Activated naive CD8-positive, alpha-beta T cell treated with anti-CD3 and anti-CD28 coated beads, Interleukin-2, amount 50 U/mL, for 16 hours (primary cell): ENCODE measurements around the gene DIS3L2.
"Not testable (repeated sequence)": the region's sequence is repeated elsewhere in the genome, so short reads cannot be mapped to it uniquely, and the experiment has no call there.

ENCODE experiments used
- DNase-seq: peaks from one replicate; pipeline ENCODE4 v3.0.0-alpha.2; 2020; ENCODE audit warnings: low read depth, low spot score

Gene DIS3L2

GRCh38 chr2:232367016-232367415 lies 405.5 kb downstream of the DIS3L2 start:
- DNase-seq = no peak

DNA sequence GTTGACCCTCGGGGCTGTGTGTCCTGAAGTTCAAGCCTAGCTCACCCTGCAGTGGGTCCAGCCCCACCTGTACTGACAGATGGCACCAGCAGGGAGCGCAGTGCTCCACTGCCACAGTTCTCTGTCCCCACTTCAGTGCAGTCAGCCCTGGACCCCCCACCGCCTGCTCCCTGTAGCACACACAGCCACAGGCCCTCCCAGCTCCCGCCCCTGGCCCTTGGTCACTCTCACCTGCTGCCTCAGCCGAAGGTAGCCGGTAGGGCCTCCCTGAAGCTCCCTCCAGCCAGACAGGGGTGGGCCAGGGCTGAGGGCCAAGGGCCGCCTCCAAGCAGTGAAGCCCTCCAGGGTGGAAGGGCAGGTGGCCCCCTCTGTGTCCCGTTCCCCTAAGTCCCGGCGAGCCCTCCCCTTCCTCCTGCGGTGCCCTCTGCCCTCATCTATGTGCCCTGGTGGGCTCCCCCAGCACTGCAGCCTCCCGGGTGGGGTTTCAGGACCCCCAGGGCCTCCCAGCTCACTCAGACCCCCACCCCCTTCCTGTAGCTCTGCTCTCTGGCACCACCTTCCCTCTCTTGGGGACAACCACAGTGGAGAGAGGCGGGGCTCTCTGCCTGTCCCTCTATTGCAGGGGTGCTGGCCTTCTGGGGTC lies 406.2 kb downstream of the DIS3L2 start:
- no peak for DNase-seq

DNA sequence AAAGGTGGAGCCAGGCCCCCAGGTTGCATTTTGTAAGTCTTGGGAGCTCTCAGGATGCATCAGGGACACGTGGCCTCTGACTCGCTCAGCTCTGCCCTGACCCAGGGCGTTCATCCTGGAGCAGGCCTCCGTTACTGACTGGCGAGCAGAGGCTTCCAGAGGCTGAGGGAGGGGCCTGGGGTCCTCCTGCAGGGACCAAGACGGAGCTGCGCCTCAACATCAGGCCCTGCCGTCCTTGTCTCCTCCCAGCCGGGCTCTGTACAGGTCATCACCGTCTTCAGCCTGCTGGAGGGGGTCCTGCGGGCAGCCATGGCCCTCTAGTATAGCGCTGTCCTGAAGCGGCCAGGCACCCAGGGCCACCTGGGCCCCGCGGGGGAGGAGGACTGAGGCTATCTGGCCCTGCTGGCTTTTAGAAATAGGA lies 406.8 kb downstream of the DIS3L2 start:
- DNase-seq = no peak

DNA sequence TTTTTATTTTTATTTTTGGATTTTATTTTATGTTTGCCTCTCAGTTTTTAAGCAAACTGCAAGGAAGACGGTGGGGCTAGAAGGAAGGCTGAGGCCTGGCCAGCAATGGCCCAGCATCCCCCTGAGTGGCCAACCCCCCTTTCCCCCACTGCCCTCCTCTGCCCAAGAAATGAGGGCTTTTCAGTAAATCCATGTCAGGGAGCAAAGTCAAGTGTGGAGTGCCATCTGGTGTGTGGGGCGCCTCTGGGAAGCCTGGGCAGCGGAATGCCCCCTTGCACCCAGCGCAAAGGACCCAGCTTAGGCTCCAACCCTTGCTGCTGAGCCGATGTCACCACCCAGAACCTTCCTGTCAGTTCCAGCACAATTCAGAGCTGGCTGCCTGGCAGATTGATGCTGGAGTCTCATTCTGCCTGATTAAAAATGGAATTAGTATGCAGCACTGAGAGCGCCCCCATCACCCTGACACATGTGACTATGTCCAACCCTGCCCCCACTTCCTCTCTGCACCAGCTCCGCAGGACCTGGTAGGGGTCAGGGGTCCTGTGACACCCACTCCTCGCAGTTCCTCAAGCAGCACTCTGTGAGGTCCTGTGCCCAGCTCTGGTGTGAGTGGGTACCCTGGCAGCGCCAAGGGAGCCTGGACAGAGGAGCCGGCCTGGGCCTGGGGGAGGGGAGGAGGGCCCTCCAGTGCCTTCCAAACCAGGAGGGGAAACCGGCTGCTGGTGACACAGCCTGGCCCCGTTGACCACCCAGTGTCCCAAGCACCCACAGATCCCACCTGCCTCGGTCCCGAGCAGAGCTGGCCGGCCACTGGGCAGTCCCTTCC lies 407.8 kb downstream of the DIS3L2 start:
- no peak for DNase-seq

DNA sequence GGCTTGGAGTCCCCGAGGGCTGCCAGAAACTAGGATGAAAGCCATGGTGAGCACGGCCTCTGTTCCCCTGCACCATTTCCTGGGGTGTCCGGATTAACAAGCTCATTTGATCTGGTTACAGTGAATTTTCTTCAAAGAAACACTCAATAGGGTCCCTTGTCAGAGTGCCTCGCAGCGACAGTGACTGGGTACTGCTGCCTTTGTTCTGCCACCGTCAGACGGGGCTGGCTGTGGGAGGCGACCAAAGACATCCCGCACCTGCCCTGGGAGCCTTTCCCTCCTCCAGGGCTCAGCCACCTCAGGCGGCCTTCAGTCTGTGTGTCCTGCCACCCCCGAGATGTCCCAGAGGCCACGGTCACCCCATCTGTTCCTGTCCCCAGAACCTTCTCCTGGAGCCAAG lies 408.5 kb downstream of the DIS3L2 start:
- DNase-seq = not testable (repeated sequence)

DNA sequence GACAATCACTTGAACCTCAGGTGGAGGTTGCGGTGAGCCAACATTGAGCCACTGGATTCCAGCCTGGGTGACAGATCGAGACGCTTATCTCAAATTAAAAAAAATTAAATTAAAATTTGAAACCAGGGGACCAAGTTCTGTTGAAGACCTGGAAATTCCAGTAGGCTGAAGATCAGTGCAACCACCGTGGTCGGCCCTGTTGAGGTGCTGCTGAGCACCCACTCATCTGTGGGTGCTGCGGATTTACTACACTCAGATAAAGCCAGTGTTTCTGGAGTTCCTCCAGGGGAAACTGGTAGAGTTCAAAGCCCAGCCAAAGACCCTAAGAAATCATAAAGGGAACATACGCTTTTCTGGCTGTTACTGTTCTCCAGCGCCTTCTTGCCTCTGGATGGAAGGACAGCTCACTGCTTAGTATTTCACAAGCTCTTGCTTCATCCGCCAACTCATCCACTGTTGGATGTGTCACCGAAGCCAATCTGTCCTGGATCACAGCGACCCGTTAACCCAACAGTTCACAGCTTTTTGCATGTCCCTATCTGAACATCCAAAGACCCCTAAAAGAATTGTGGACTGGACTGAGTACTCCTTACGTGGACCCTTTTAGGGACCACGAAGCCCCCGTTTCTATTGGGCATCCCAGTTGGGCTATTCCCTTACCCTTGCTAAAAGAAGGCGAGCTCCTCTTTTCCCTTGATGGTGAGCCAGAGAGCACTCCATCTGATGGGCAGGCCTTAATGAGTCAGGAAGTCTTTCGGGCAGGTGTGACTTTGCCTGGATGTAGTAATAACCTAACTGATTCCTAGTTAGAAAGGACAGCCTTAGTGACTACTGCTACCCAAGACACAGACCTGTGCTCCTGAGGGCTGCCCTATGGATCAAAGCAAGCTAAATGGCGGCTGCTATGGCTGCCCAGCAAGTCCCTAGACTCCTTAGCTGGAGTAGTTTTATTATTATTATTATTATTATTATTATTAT lies 411.0 kb downstream of the DIS3L2 start:
- DNase-seq = no peak

DNA sequence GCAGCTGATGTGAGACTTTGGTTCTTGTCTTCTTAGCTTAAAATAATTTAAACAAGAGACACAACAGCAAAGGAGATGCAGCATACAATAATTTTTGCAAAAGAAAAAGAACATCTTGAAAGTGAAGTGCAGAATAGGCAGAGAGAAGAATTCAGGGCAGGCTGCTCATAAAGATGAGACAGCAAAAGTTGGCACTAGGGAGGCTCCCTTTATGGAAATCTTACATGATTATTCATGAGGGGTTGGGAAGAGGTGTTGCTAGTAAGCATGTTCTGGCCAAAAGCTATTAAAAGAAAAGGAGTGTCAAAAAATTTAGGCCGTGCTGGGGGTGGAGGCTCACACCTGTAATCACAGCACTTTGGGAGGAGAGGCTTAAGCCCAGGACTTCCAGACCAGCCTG lies 412.8 kb downstream of the DIS3L2 start:
- no peak for DNase-seq

DNA sequence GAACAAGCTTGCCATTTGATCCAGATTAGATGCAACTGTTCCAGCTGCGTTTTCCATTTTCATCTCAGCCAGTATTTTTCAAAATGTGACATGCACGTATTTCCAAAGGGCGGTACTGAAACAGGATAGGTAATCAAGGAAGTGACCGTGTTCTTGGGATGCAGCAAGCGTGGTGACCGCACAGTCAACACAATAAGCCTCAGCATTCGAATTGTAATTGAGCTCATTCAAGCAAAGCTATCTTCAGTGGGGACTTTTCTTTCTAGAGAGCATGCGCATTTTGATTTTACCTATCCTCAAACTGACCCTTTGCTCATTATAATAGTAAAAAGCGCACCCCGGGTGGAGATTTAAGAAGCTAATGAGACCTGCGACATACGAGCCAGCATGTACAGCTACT lies 413.7 kb downstream of the DIS3L2 start:
- no peak for DNase-seq

DNA sequence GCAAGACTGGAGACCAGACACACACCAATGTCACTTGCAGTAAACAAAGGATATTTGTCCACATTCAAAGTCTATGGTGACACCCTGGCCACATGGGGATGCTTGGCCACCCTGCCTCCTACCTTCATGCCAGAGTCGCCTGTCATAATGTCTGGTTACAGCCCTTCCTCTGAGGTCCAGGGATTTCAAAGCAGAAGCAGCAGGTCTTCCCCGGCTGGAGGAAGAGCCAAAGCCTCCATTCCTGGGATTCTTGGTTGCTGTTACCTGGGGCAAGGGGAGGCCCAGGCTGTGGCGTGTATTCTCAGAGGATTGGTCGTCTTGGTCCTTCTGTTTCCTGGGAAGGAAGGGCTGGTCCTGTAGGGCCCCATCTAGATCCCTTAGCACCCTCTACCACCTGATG lies 414.7 kb downstream of the DIS3L2 start:
- DNase-seq = no peak

GRCh38 chr2:232376713-232377112 lies 415.2 kb downstream of the DIS3L2 start:
- no peak for DNase-seq

GRCh38 chr2:232377319-232377718 lies 415.8 kb downstream of the DIS3L2 start:
- DNase-seq = no peak

- no peak for DNase-seq
Observed at GRCh38 chr2:232377841-232378734, 416.6 kb downstream of the DIS3L2 start.

DNA sequence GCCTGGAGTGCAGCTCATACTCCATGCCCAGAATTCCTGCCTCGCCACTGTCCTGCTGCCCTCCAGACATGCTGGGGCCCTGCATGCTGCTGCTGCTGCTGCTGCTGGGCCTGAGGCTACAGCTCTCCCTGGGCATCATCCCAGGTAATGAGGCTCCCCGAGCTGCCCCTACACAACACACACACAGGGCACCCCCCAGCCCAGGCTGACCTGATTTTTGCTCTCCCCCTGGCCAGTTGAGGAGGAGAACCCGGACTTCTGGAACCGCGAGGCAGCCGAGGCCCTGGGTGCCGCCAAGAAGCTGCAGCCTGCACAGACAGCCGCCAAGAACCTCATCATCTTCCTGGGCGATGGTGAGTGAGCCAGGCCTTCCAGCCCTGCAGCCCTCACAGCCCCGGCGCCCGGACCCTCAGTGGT lies 417.2 kb downstream of the DIS3L2 start, which contains the start of gene ALPP:
ALPP (plus strand) TSS at position 17 of the 417 bp plus-strand sequence; CDS start at position 69, 52 bp downstream.
- not testable (repeated sequence) for DNase-seq

DNA sequence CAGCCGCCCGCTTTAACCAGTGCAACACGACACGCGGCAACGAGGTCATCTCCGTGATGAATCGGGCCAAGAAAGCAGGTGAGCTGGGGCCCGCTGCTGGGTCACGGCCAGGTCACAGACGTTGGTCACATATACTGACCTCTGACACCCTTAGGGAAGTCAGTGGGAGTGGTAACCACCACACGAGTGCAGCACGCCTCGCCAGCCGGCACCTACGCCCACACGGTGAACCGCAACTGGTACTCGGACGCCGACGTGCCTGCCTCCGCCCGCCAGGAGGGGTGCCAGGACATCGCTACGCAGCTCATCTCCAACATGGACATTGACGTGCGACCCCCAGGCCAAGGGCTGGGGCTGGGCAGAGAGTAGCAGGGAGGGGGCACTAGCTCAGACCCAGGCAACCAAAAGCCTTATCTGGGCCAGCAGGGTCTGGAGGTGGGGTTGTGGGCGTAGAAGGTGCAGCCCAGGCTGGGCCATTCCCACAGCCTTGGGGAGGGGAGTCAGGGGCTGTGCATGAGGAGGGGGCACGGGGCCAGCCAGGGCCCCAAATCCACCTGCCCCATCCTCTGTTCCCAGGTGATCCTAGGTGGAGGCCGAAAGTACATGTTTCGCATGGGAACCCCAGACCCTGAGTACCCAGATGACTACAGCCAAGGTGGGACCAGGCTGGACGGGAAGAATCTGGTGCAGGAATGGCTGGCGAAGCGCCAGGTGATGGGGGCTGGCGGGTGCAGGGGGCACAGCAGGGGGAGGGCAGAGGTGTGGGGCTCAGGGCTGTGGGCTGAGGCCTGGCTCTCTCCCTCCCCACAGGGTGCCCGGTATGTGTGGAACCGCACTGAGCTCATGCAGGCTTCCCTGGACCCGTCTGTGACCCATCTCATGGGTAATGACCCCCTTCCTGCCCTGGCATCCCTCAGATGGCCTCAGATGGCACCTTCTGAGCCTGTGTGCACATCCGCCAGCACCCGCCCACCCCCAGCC lies 418.4 kb downstream of the DIS3L2 start:
- DNase-seq = not testable (repeated sequence)

- not testable (repeated sequence) for DNase-seq
Observed at GRCh38 chr2:232381204-232382031, 419.9 kb downstream of the DIS3L2 start.

DNA sequence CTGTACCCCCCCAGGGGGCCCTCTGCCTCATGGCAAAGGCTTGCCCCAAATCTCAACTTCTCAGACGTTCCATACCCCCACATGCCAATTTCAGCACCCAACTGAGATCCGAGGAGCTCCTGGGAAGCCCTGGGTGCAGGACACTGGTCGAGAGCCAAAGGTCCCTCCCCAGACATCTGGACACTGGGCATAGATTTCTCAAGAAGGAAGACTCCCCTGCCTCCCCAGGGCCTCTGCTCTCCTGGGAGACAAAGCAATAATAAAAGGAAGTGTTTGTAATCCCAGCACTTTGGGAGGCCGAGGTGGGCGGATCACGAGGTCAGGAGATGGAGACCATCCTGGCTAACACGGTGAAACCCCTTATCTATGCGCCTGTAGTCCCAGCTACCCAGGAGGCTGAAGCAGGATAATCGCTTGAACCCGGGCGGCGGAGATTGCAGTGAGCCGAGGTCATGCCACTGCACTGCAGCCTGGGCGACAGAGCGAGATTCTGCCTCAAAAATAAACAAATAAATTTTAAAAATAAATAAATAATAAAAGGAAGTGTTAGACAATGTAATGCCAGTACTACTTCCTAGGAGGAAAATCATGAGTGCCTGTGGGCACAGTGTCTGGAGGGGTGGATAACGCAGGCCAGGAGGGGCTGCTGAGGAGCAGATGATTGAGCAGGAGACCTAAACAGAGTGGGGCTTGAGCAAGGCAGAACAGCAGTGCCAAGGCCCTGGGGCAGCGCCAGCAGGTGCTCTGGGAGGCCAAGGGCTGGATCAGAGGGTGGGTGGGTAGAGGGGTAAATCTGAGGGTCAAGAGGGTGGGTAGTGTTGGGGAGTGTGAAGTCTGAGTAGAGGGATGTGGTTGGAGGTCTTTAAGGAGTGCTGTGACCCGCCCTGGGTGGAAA lies 421.1 kb downstream of the DIS3L2 start:
- DNase-seq = no peak

GRCh38 chr2:232384466-232384865 lies 423.0 kb downstream of the DIS3L2 start:
- no peak for DNase-seq

DNA sequence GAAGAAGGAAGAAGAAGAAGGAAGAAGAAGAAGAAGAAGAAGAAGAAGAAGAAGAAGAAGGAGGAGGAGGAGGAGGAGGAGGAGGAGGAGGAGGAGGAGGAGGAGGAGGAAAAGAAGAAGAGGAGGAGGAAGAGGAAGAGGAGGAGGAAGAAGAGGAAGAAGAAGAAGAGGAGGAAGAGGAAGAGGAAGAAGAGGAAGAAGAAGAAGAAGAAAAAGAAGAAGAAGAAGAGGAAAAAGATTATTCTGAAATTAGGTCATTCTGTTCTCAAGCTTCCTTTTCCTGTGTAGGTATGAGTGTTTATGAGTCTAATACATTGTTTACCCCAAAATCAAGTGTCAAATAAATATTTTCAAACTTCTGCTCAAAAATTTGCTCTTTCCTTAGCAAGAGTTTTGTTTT lies 423.5 kb downstream of the DIS3L2 start:
- DNase-seq = not testable (repeated sequence)
